SK-N-SH (cell line): Measurements from ENCODE around the gene DNPEP.

ENCODE experiments used
- CHD2 ChIP-seq: fragments of 150-350 bp; IDR thresholded peaks from 2 replicates; pipeline ENCODE4 v1.6.1; 2018; ENCODE audit warnings: low read length; ENCODE audit not compliant: partially characterized antibody
- MXI1 ChIP-seq: IDR thresholded peaks from 2 replicates; pipeline ENCODE4 v1.6.1; 2012; ENCODE audit warnings: mild to moderate bottlenecking, low read depth, low read length, improper control_type of control experiment
- RFX5 ChIP-seq: IDR thresholded peaks from 2 replicates; pipeline ENCODE4 v1.6.1; 2012; ENCODE audit warnings: mild to moderate bottlenecking, improper control_type of control experiment, low read length
- YY1 ChIP-seq: IDR thresholded peaks from 2 replicates; pipeline ENCODE4 v1.4.0; 2012; ENCODE audit warnings: low read depth, mild to moderate bottlenecking
- TF ChIP-seq, protein P1 (sequence below): fragments of 200-600 bp; sonication (generic); IDR thresholded peaks from 2 replicates; pipeline ENCODE4 v1.6.1; 2017; ENCODE audit warnings: antibody characterized with exemption, mild to moderate bottlenecking, moderate library complexity

GRCh38 chr2:219404954-219405353, 17.2 kb upstream of the DNPEP start:
- TF ChIP-seq CHD2 = no peak
- no peak for TF ChIP-seq YY1
- TF ChIP-seq, protein P1, sequence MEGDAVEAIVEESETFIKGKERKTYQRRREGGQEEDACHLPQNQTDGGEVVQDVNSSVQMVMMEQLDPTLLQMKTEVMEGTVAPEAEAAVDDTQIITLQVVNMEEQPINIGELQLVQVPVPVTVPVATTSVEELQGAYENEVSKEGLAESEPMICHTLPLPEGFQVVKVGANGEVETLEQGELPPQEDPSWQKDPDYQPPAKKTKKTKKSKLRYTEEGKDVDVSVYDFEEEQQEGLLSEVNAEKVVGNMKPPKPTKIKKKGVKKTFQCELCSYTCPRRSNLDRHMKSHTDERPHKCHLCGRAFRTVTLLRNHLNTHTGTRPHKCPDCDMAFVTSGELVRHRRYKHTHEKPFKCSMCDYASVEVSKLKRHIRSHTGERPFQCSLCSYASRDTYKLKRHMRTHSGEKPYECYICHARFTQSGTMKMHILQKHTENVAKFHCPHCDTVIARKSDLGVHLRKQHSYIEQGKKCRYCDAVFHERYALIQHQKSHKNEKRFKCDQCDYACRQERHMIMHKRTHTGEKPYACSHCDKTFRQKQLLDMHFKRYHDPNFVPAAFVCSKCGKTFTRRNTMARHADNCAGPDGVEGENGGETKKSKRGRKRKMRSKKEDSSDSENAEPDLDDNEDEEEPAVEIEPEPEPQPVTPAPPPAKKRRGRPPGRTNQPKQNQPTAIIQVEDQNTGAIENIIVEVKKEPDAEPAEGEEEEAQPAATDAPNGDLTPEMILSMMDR = no peak
- no peak for TF ChIP-seq RFX5
- TF ChIP-seq MXI1 = no peak
